Keratinocyte (primary cell): ENCODE data around the gene FAM219A. TPM values are rescaled to one million over a fixed set of nuclear protein-coding genes. Genes with fewer than 3 reads are reported as not detected.
"Not testable (repeated sequence)": the region's sequence is repeated elsewhere in the genome, so short reads cannot be mapped to it uniquely, and the experiment has no call there.

Experiments
- DNase-seq: peaks from one replicate; pipeline ENCODE4 v3.0.0-alpha.2; 2011; ENCODE audit warnings: low read depth, missing footprints, low spot score
- FAIRE-seq: peaks from 2 replicates; lab custom pipeline; 2011; peaks lifted over from hg19 to GRCh38; lab: Jason Lieb, UNC
- H2AFZ ChIP-seq: 2 replicates; pipeline ENCODE4 v1.6.0; 2012; ENCODE audit warnings: low read length, control low read depth, inconsistent platforms; ENCODE audit not compliant: control insufficient read depth
- H3K27ac ChIP-seq: 2 replicates; pipeline ENCODE4 v1.5.1; 2011; ENCODE audit warnings: low read length; ENCODE audit not compliant: control insufficient read depth, insufficient read depth
- H3K27me3 ChIP-seq: 3 replicates; pipeline ENCODE4 v1.6.0; 2011; ENCODE audit warnings: low read length; ENCODE audit not compliant: control insufficient read depth, insufficient read depth; ENCODE audit errors: extremely low read depth
- H3K36me3 ChIP-seq, 2 experiments: 2 replicates in 1 of 2; 3 replicates in 1 of 2; pipeline ENCODE4 v1.5.1; 2011; ENCODE audit warnings: low read length in 2 of 2, mild to moderate bottlenecking in 1 of 2; ENCODE audit not compliant: control insufficient read depth in 2 of 2, insufficient read depth in 2 of 2; ENCODE audit errors: extremely low read depth in 1 of 2
- H3K4me1 ChIP-seq: 3 replicates; pipeline ENCODE4 v1.5.1; 2011; ENCODE audit warnings: low read length; ENCODE audit not compliant: control insufficient read depth, insufficient read depth; ENCODE audit errors: extremely low read depth
- H3K4me2 ChIP-seq: 3 replicates; pipeline ENCODE4 v1.6.0; 2011; ENCODE audit warnings: low read depth, low read length; ENCODE audit not compliant: control insufficient read depth, insufficient read depth; ENCODE audit errors: extremely low read depth
- H3K4me3 ChIP-seq, 3 experiments: fragments of 200-600 bp in 1 of 3; sonication (generic) in 1 of 3; 2 replicates in 2 of 3; 3 replicates in 1 of 3; pipeline ENCODE4 v1.5.1; 2011 to 2016; ENCODE audit warnings: low read length in 3 of 3, mild to moderate bottlenecking in 3 of 3, control low read depth in 2 of 3, inconsistent platforms in 1 of 3, low read depth in 1 of 3, mixed read lengths in 1 of 3, mixed run types in 1 of 3, moderate library complexity in 1 of 3; ENCODE audit not compliant: control insufficient read depth in 2 of 3, insufficient read depth in 2 of 3; ENCODE audit errors: extremely low read depth in 1 of 3
- H3K79me2 ChIP-seq: 2 replicates; pipeline ENCODE4 v1.6.0; 2012; ENCODE audit warnings: low read length; ENCODE audit not compliant: control insufficient read depth, insufficient read depth
- H3K9ac ChIP-seq: 3 replicates; pipeline ENCODE4 v1.6.0; 2011; ENCODE audit warnings: low read length; ENCODE audit not compliant: control insufficient read depth, insufficient read depth; ENCODE audit errors: extremely low read depth
- H3K9me1 ChIP-seq: 3 replicates; pipeline ENCODE4 v1.6.0; 2011; ENCODE audit warnings: low read length; ENCODE audit not compliant: control insufficient read depth, insufficient read depth; ENCODE audit errors: extremely low read depth
- H3K9me3 ChIP-seq: 2 replicates; pipeline ENCODE4 v1.5.1; 2012; ENCODE audit warnings: low read depth, low read length; ENCODE audit not compliant: control insufficient read depth
- H4K20me1 ChIP-seq: 3 replicates; pipeline ENCODE4 v1.6.0; 2011; ENCODE audit warnings: low read length; ENCODE audit not compliant: control insufficient read depth, insufficient read depth; ENCODE audit errors: extremely low read depth
- CTCF ChIP-seq, 3 experiments: IDR thresholded peaks in 1 of 3; conservative IDR thresholded peaks in 1 of 3; optimal IDR thresholded peaks in 1 of 3; 2 replicates in 2 of 3; 3 replicates in 1 of 3; pipeline versions ENCODE3 to v1.5.1; 2011; ENCODE audit warnings: low read length in 3 of 3, mild to moderate bottlenecking in 3 of 3, moderate library complexity in 2 of 3, control low read depth in 1 of 3, inconsistent platforms in 1 of 3; ENCODE audit not compliant: insufficient read depth in 2 of 3; ENCODE audit errors: extremely low read depth in 1 of 3
- EZH2 ChIP-seq: IDR thresholded peaks from one replicate; pipeline ENCODE4 v1.6.1; 2012; ENCODE audit warnings: inconsistent platforms, mild to moderate bottlenecking, low read length, moderate library complexity
- dilution Hi-C: fragments of 300-500 bp; cut with MboI; formaldehyde crosslinking; loops from one replicate; pipeline ENCODE4 v1.7.0; 2020; ENCODE audit warnings: low sequenced_read_pairs; ENCODE audit not compliant: extremely low pct_ligation_motif_present
- polyA plus RNA-seq, 5 experiments: library from polyadenylated mRNA; depleted of rRNA in 3 of 5; stranded (reverse) in 3 of 5; stranded (forward) in 1 of 5; unstranded in 1 of 5; fragments of >200 nt; gene quantifications; 1 replicate in 1 of 5; 2 replicates in 3 of 5; 3 replicates in 1 of 5; pipeline versions ENCODE4 v1.2.1 to v1.2.3, GENCODE V29; 2011 to 2012; ENCODE audit warnings: missing spikeins in 2 of 5, low read depth in 1 of 5, low replicate concordance in 1 of 5

Gene FAM219A
- polyA plus RNA-seq, 1 donor (not counting 4 experiments of a cell fraction or from before 2014, with no cell fraction given) = 8.9 TPM

GRCh38 chr9:34485822-34486221 is 27.5 kb upstream of the FAM219A start:
- dilution Hi-C loops = no loop called here
- TF ChIP-seq EZH2 (no peak), CTCF (optimal IDR thresholded peaks at IDR 0.05 in 1 of 3, IDR thresholded peaks at IDR 0.05 in 1 of 3, conservative IDR thresholded peaks at IDR 0.05 in 1 of 3; ENCODE audit: extremely low read depth in 1 of 3, insufficient read depth in 2 of 3, low read length in 3 of 3) (no peak)
- H3K9me1 ChIP-seq = no peaks in the 10 kb centered on the region

GRCh38 chr9:34484678-34485077 is 26.3 kb upstream of the FAM219A start:
- H3K27me3 ChIP-seq = peaks cover 14% of the 10 kb centered on the region
- no peak overlapping the region for H3K9ac ChIP-seq
- H3K9me3 ChIP-seq = no peaks in the 10 kb centered on the region
- H3K27ac ChIP-seq = no peak overlapping the region
- no peak for FAIRE-seq
- no peak for DNase-seq
- TF ChIP-seq CTCF (optimal IDR thresholded peaks at IDR 0.05 in 1 of 3, IDR thresholded peaks at IDR 0.05 in 1 of 3, conservative IDR thresholded peaks at IDR 0.05 in 1 of 3; ENCODE audit: extremely low read depth in 1 of 3, insufficient read depth in 2 of 3, low read length in 3 of 3) (no peak), EZH2 (no peak)
- dilution Hi-C loops = no loop called here
- no peaks in the 10 kb centered on the region for H3K79me2 ChIP-seq
- H4K20me1 ChIP-seq = no peaks in the 10 kb centered on the region
- H3K36me3 ChIP-seq = no peaks in the 10 kb centered on the region
- no peak overlapping the region for H2AFZ ChIP-seq
- H3K4me3 ChIP-seq = no peak overlapping the region
- H3K9me1 ChIP-seq = no peaks in the 10 kb centered on the region
- H3K4me2 ChIP-seq = no peak overlapping the region
- H3K4me1 ChIP-seq = no peaks in the 10 kb centered on the region

More at GRCh38 chr9:34485822-34486221, 27.5 kb upstream of the FAM219A start:
- Histone ChIP-seq H3K4me1 (no peaks in the 10 kb centered on the region), H3K4me2 (no peak overlapping the region), H3K79me2 (no peaks in the 10 kb centered on the region), H2AFZ (no peak overlapping the region), H4K20me1 (no peaks in the 10 kb centered on the region), H3K27me3 (peaks cover 14% of the 10 kb centered on the region), H3K27ac (no peak overlapping the region), H3K9ac (no peak overlapping the region), H3K9me3 (no peaks in the 10 kb centered on the region), H3K36me3 (no peaks in the 10 kb centered on the region), H3K4me3 (no peak overlapping the region)
- DNase-seq (no peak), FAIRE-seq (no peak)

- DNase-seq, H4K20me1 ChIP-seq, H3K9me3 ChIP-seq, H3K4me1 ChIP-seq, H3K27ac ChIP-seq, H3K9me1 ChIP-seq, H3K27me3 ChIP-seq, H3K9ac ChIP-seq, H3K79me2 ChIP-seq, H3K36me3 ChIP-seq, FAIRE-seq, H2AFZ ChIP-seq, H3K4me2 ChIP-seq, dilution Hi-C loops, H3K4me3 ChIP-seq: not testable (repeated sequence)
These were observed 24.4 kb upstream of the FAM219A start for GRCh38 chr9:34482746-34483145.

- H3K9me1 ChIP-seq, H3K4me3 ChIP-seq, H3K9me3 ChIP-seq, H3K4me2 ChIP-seq, H3K36me3 ChIP-seq, H4K20me1 ChIP-seq, H3K27me3 ChIP-seq, DNase-seq, FAIRE-seq, H3K4me1 ChIP-seq, dilution Hi-C loops, H3K9ac ChIP-seq, H3K79me2 ChIP-seq, H3K27ac ChIP-seq, H2AFZ ChIP-seq: not testable (repeated sequence)
These were observed 23.2 kb upstream of the FAM219A start for GRCh38 chr9:34481620-34482019.
